Upper lobe of right lung (tissue), 1 donor: ENCODE measurements around the gene TLCD5. TPM values are rescaled to one million over a fixed set of nuclear protein-coding genes. Genes with fewer than 3 reads are reported as not detected.

ENCODE experiments used
- ATAC-seq: fragments of 200-7000 bp; cut with Tn5 transposase; one replicate; pipeline ENCODE4 v1.9.1; 2020; ENCODE audit warnings: mild to moderate bottlenecking, moderate library complexity
- DNase-seq: peaks from one replicate; pipeline ENCODE4 v3.0.0-alpha.2; 2020
- H3K27ac ChIP-seq: fragments of 200-600 bp; one replicate; pipeline ENCODE4 v1.8.0; 2022
- H3K27me3 ChIP-seq: fragments of 200-600 bp; one replicate; pipeline ENCODE4 v1.8.0; 2022; ENCODE audit warnings: mild to moderate bottlenecking
- H3K36me3 ChIP-seq: fragments of 200-600 bp; one replicate; pipeline ENCODE4 v1.8.0; 2022
- H3K4me1 ChIP-seq: fragments of 200-600 bp; one replicate; pipeline ENCODE4 v1.8.0; 2022
- H3K4me3 ChIP-seq: fragments of 200-600 bp; one replicate; pipeline ENCODE4 v1.8.0; 2022; ENCODE audit warnings: mild to moderate bottlenecking
- H3K9me3 ChIP-seq: fragments of 200-600 bp; one replicate; pipeline ENCODE4 v1.8.0; 2022
- CTCF ChIP-seq: fragments of 200-600 bp; IDR thresholded peaks from one replicate; pipeline ENCODE4 v1.8.0; 2022; ENCODE audit warnings: antibody characterized with exemption
- intact Hi-C: fragments of 100-400 bp; cut with DNase I; formaldehyde crosslinking; loops from one replicate; pipeline ENCODE4 v1.11.0; 2022
- total RNA-seq: library from RNA; stranded (reverse); fragmentation: NEBNext Ultra II Directional; extraction: Animal tissue kit (Norgen Biotek cat#: 25700); gene quantifications from one replicate; pipeline ENCODE4 v1.2.1, GENCODE V29; 2021
- donor health status: DM: no; HTN: yes; CAD: no; lungs with severe emphysema.

Gene TLCD5
- total RNA-seq, 1 donor from 2014 or later: 4.2 TPM

GRCh38 chr11:120317689-120318480 is 7.2 kb upstream of the TLCD5 start:
- no peak overlapping the region for H3K4me3 ChIP-seq
- H3K27ac ChIP-seq: peak overlapping the region; percentile 42
- no peak for TF ChIP-seq CTCF
- no peaks in the 10 kb centered on the region for H3K9me3 ChIP-seq
- DNase-seq (no peak), ATAC-seq (no peak)
- no peaks in the 10 kb centered on the region for H3K27me3 ChIP-seq
- no peaks in the 10 kb centered on the region for H3K36me3 ChIP-seq
- intact Hi-C loops: no loop called here
- peaks cover 17% of the 10 kb centered on the region for H3K4me1 ChIP-seq

- Histone ChIP-seq H3K4me3 (no peak overlapping the region), H3K27ac (no peak overlapping the region), H3K36me3 (no peaks in the 10 kb centered on the region), H3K27me3 (no peaks in the 10 kb centered on the region), H3K4me1 (peaks cover 17% of the 10 kb centered on the region), H3K9me3 (no peaks in the 10 kb centered on the region)
- ATAC-seq (no peak), DNase-seq (no peak)
- intact Hi-C loops: no loop called here
- TF ChIP-seq CTCF: no peak
Observed at GRCh38 chr11:120318906-120319305, 6.2 kb upstream of the TLCD5 start.

GRCh38 chr11:120326228-120326627 is 1.1 kb downstream of the TLCD5 start:
- Histone ChIP-seq H3K27ac (peak overlapping the region; percentile 86), H3K9me3 (no peaks in the 10 kb centered on the region), H3K4me3 (peak overlapping the region; percentile 72), H3K4me1 (peaks cover 13% of the 10 kb centered on the region), H3K36me3 (peaks cover 5% of the 10 kb centered on the region), H3K27me3 (no peaks in the 10 kb centered on the region)
- TF ChIP-seq CTCF: no peak
- intact Hi-C loops: no loop called here
- ATAC-seq: no peak
- no peak for DNase-seq

- no peak overlapping the region for H3K4me3 ChIP-seq
- peaks cover 5% of the 10 kb centered on the region for H3K36me3 ChIP-seq
- H3K9me3 ChIP-seq: no peaks in the 10 kb centered on the region
- no peak overlapping the region for H3K27ac ChIP-seq
- DNase-seq (no peak), ATAC-seq (no peak)
- TF ChIP-seq CTCF: no peak
- H3K4me1 ChIP-seq: peaks cover 17% of the 10 kb centered on the region
- intact Hi-C loops: no loop called here
- no peaks in the 10 kb centered on the region for H3K27me3 ChIP-seq
Observed at GRCh38 chr11:120326845-120327281, 1.8 kb downstream of the TLCD5 start.

- intact Hi-C loops: no loop called here
- no peak overlapping the region for H3K27ac ChIP-seq
Observed at GRCh38 chr11:120327311-120327710, 2.2 kb downstream of the TLCD5 start.

More at GRCh38 chr11:120327311-120327710, 2.2 kb downstream of the TLCD5 start:
- DNase-seq: no peak
- Histone ChIP-seq H3K4me3 (no peak overlapping the region), H3K4me1 (peaks cover 17% of the 10 kb centered on the region), H3K27me3 (no peaks in the 10 kb centered on the region), H3K9me3 (no peaks in the 10 kb centered on the region), H3K36me3 (peaks cover 5% of the 10 kb centered on the region)
- no peak for TF ChIP-seq CTCF
- ATAC-seq: no peak
